HPDE6-E6E7 (cell line): Measurements from ENCODE around the gene SFRP2.

ENCODE experiments used
- DNase-seq: peaks from one replicate; pipeline ENCODE4 v3.0.0; 2011; ENCODE audit warnings: missing footprints; ENCODE audit errors: extremely low spot score

Gene SFRP2

GRCh38 chr4:153788413-153789276 is at the start of gene SFRP2:
SFRP2 (minus strand) TSS chr4:153789083; CDS start chr4:153788835, 248 bp downstream.
- no peak for DNase-seq

GRCh38 chr4:153838564-153838963 is 49.7 kb upstream of the SFRP2 start:
- DNase-seq, result no peak

GRCh38 chr4:153834901-153835300 is 46.0 kb upstream of the SFRP2 start:
- DNase-seq, result no peak

GRCh38 chr4:153832720-153833287 is 43.9 kb upstream of the SFRP2 start:
- no peak for DNase-seq

- DNase-seq, result no peak
Measured at GRCh38 chr4:153832054-153832453, 43.2 kb upstream of the SFRP2 start.

GRCh38 chr4:153831245-153831644 is 42.4 kb upstream of the SFRP2 start:
- no peak for DNase-seq

- DNase-seq, result no peak
Measured at GRCh38 chr4:153825691-153826090, 36.8 kb upstream of the SFRP2 start.

GRCh38 chr4:153825126-153825525 is 36.2 kb upstream of the SFRP2 start:
- DNase-seq, result no peak

GRCh38 chr4:153824501-153824900 is 35.6 kb upstream of the SFRP2 start:
- no peak for DNase-seq

GRCh38 chr4:153823483-153823882 is 34.6 kb upstream of the SFRP2 start:
- DNase-seq, result no peak

GRCh38 chr4:153822316-153822715 is 33.4 kb upstream of the SFRP2 start:
- no peak for DNase-seq

GRCh38 chr4:153817466-153817865 is 28.6 kb upstream of the SFRP2 start:
- no peak for DNase-seq

- DNase-seq, result no peak
Measured at GRCh38 chr4:153816542-153816941, 27.7 kb upstream of the SFRP2 start.

- no peak for DNase-seq
Measured at GRCh38 chr4:153814789-153815188, 25.9 kb upstream of the SFRP2 start.

GRCh38 chr4:153809916-153810810 is 21.3 kb upstream of the SFRP2 start:
- DNase-seq, result no peak

GRCh38 chr4:153809307-153809706 is 20.4 kb upstream of the SFRP2 start:
- no peak for DNase-seq

GRCh38 chr4:153808175-153808574 is 19.3 kb upstream of the SFRP2 start:
- DNase-seq, result no peak

GRCh38 chr4:153806073-153806472 is 17.2 kb upstream of the SFRP2 start:
- no peak for DNase-seq

GRCh38 chr4:153804722-153805121 is 15.8 kb upstream of the SFRP2 start:
- no peak for DNase-seq

- DNase-seq, result no peak
Measured at GRCh38 chr4:153799694-153800074, 10.8 kb upstream of the SFRP2 start.

GRCh38 chr4:153798901-153799693 is 10.2 kb upstream of the SFRP2 start:
- DNase-seq, result no peak

- no peak for DNase-seq
Measured at GRCh38 chr4:153798420-153798819, 9.5 kb upstream of the SFRP2 start.
